H1 (cell line): Measurements from ENCODE around the gene ZBTB33. TPM values are rescaled to one million over a fixed set of nuclear protein-coding genes. Genes with fewer than 3 reads are reported as not detected.

Source experiments
- TCF12 ChIP-seq: IDR thresholded peaks from 2 replicates; pipeline ENCODE4 v1.6.1; 2011; ENCODE audit warnings: low read depth, mild to moderate bottlenecking, low read length
- polyA plus RNA-seq, 7 experiments: library from polyadenylated mRNA; depleted of rRNA in 3 of 7; stranded (reverse) in 5 of 7; unstranded in 2 of 7; fragments of >200 nt in 5 of 7; fragments of 200-250 nt in 2 of 7; gene quantifications; 1 replicate in 5 of 7; 2 replicates in 1 of 7; 4 replicates in 1 of 7; pipeline versions ENCODE4 v1.2.1 to v1.2.3, GENCODE V29; 2011 to 2013; ENCODE audit warnings: missing spikeins in 2 of 7, mixed read lengths in 2 of 7
- total RNA-seq: library from RNA; stranded (reverse); fragmentation: NEBNext Ultra II Directional; extraction: Animal tissue kit (Norgen Biotek cat#: 25700); gene quantifications from 2 replicates; pipeline ENCODE4 v1.2.1, GENCODE V29; 2021

The ZBTB33 gene
- total and polyA plus RNA-seq, 2 of the 8 experiments (the other 6 are each of a cell fraction or from before 2014, with no cell fraction given): 3.4 to 14.9 TPM

DNA sequence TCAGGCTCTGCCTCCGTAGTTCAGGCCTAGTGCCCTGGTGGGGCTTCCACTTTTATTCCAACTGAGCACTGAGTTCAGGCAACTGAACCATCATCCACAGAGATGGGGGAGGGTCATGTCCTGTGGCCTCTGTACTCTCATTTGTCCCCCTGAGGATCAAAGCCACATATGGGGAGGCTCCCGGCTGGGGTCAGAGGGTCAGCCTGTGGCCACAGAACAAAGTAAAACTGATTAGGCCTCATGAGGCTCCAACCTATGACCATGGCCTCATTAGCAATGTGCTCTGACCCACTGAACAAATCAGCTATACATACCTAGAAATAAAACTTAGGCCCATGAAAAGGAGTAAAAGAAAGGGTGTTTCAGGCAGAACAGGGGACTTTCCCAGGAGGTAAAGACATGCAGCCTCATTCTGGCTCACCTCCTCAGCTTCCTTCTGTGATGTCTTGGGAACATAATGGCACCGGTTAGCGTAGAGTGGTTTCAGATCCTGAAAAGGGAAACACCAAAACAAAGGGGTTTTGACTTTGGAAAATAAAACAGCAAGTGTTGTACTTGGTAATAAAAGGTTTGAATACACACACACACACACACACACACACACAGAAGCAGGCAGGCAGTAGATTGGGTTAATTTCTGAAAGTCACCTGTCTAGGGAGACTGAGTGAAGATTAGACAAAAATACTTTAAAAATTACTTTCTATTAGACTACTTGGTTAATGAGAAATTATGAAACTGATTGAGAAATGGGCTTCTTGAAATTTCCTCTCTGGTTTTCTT, 36.3 kb downstream of the ZBTB33 start (continued):
- TF ChIP-seq TCF12: no peak
